Stimulated activated CD8-positive, alpha-beta memory T cell treated with anti-CD3 and anti-CD28 coated beads, Interleukin-12 subunit alpha, Interleukin-12 subunit beta, amount 100 ng/mL, for 1 hour (primary cell): ENCODE data around the gene ROBO1.

ENCODE experiments used
- DNase-seq: peaks from one replicate; pipeline ENCODE4 v3.0.0-alpha.2; 2020; ENCODE audit warnings: low read depth

Gene ROBO1

DNA sequence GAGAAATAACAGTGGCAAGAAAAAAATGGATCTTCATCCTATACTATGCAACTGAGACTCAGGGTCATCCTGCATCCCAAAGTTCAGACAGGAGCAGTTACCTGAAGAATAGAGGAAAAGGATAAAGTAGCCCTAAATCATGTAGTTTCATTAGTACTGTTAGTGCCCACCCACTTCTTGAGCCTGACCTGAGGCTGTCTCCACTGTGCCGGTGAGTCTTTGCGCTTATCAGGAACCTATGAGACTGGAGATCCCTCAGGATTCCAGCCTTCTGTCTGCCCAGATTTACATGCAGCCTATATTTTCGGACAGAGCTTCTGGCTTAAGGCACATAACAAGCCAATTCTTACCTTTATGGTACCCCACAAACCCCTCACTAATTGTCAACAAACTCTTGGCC is 791.6 kb downstream of the ROBO1 start:
- DNase-seq, result no peak

DNA sequence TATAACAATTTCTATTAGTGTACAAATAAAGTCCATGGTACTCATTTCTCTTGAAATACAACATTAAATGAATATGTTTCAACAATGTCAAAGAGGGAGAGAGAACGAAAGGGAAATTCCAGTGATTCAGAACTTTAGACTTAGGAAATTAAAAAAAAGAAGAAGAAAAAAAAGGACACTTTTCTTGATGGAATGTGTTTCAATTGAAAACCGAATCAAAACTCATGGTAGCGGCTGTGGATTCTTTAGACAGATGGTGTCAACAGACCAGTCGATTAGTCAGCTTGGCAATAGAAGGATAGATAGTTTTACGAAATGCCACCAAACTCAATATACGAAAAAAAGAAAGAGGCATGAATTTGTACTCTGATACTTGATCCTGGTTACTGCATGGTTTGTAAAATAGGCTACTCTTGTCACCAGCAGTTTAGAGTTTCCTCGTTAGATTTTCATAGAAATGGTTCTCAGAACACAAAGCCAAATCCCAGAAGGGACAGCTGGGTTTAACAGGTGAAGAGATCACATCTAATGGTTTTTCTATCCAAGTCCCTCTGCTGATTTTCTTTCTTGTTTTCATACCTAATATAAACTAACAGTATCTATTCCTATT is 793.5 kb downstream of the ROBO1 start:
- DNase-seq, result no peak

DNA sequence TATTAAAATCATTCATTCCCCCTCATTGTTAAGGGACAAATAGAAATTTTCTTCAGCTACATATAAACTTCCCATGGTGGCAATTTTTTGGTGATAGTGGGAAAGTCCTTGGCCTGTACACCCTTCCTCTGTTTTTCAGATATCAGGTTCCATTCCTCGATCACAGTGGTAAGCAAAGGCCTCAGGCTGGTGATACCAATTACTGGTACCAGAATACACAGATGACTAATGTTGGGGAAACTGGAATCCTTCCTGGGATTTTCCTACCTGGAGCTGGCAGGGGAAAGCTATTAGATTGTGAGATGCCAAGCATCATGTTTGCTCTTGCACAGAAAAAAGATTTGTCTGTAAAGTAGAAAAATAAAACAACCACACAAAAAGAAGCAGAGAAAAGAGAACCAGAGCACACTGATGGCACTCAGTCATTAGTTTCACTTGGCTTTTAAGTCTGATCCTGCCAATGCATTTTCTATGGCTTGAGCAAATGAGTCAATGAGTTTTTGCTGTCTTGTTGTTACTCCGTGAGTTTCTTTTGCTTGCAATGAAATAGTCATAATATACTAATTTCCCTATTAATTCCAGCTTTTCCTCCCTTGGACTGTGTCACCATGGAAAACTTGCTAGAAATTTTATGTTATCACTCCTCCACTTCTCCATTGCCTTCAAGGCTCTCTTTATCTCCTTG is 795.0 kb downstream of the ROBO1 start:
- no peak for DNase-seq

DNA sequence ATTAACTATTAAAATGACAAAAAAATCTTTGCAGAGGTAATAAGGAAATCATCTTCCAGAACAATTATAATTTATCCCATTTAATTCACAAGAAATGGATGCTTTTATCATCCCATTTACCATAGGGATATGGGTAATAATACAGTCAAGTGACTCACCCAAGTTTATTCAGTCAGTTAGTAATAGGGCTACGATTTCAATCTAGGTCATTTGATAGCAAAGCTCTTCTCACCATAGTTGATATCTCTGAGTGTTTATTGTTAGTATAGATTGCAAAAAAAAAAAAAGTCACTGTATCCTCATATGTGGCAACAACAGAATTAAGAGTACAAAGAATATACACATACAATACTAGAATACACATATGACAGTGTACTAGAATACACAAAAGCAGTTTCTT is 797.1 kb downstream of the ROBO1 start:
- DNase-seq, result no peak

DNA sequence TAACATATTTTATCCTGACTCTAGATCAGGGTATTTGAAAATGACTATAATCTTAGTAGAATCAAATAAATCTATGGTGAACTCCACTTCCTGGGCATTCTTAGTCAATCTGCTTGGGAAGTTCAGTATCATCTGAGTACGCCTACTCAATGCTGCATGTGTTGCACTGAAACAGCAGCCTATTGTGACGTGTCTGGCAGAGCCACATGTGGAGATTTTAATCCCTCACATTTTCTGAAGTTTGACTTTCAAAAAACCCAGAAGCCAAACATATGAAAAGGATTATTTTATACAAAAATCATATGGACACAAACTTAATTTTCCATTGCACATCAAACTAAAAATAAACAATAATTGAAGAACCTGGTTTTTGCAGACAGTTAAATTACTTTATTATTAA is 798.3 kb downstream of the ROBO1 start:
- no peak for DNase-seq

DNA sequence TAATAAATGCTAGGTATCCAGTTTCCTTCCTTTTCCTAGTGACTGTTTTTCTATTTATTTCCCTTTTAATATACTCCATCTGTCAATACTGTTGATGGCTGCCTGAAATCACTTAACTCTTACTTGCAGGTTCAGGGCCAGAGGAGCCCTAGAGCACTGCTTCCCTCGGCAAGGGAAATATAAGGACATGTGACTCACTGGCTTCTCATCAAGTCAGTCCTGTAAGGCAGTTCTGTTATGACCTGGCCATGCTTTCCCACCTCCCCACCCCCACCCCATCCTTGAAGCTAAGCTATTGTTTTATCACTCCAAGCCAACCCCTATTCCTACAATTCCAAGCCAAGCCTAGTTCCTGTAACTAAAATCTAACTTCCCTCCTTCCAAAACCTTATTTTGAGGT is 800.7 kb downstream of the ROBO1 start:
- no peak for DNase-seq

DNA sequence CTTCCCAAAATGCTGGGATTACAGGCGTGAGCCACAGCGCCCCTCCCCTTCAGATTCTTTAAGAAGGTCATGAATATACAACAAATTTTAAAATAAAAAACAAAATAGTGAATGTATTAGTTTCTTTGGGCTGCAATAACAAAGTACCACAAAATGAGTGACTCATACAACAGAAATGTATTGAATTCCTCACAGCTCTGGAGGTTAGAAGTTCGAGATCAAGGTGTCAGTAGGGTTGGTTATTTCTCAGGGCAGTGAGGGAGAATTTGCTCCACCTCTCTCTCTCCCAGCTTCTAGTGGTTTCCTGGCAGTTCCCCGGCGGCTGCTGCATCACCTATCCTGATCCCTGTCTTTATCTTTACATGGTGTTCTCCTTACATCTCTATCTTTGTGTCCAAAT is 804.0 kb downstream of the ROBO1 start:
- no peak for DNase-seq

DNA sequence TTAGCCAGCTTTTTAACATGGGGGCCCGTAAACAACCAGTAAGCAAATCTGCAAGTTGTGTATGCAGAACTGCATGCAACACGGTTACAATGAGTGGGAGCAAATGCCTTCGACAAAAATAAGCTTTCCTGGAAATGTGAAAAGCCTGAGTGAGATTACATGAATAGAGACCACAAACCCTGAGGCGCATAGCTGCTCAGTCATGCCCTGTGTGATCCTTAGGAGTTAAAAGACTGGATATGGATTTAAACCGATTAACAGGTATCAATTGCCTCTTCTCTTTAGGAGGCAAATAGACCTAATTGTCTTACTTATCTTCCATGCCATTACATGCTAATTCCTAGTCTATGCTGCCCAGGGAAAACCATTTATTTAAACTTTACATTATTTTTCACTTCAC is 810.3 kb downstream of the ROBO1 start:
- no peak for DNase-seq

DNA sequence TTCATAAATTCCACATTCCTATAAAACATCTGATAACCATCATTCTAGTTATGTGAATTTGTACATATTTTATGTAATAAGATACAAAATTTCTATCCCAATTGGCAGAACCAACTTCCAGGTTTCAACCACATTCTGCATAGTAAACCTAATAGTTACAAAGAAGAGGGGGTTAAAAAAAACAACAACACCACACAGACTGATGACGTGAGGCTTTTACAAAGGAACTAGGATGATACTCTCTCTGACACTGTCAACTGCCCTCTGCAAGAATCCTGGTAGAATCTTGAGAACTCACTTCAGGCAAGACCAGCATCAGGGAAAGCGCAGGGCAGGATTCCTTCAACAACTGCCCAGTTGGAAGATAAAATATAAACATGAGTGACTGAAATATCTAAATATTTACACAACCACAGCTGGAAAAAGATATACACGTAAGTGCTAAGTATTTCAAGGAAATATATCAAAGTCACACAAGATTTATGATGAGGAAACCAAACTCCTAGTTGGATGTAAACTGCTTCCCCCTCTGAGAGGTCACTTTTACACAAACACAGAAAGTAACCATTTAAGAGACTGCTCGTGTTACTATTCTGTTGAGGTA is 816.4 kb downstream of the ROBO1 start:
- no peak for DNase-seq

DNA sequence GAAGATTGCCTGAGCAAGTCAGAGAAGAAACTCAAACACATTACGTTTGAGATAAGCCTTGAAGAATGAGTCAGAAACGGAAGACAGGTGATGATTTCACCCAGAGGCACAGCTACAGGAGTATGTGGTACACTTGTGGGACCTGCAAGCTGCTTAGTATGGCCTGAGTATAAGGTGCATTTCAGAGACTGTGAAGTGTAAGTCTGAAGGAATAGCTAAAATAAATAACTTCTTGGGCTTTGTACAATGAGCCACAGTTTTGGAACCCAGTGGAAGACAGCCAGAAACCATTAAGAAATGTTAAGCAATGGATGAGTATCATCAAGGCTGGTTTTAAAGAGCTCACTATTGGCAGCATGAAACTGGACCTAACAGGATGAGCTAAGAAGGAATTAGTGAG is 826.2 kb downstream of the ROBO1 start:
- DNase-seq, result no peak

DNA sequence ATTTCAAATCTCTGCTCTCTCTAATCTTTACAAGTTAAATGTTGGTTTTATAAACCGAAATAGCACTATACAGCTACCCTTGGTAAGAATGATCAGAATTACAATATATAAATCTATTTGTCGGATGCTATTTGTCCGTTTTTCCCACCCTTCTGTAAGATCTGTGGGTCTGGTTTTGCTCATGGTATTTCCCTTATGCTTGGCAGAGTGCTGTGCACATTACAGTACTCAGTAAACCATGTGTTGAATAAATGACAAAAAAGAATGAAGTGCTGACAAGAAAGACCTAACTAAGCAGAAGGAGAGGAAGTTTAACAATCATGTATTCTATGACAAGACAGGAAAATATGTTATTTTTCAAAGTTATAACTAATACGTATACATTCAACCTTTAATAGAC is 827.2 kb downstream of the ROBO1 start:
- DNase-seq, result no peak

DNA sequence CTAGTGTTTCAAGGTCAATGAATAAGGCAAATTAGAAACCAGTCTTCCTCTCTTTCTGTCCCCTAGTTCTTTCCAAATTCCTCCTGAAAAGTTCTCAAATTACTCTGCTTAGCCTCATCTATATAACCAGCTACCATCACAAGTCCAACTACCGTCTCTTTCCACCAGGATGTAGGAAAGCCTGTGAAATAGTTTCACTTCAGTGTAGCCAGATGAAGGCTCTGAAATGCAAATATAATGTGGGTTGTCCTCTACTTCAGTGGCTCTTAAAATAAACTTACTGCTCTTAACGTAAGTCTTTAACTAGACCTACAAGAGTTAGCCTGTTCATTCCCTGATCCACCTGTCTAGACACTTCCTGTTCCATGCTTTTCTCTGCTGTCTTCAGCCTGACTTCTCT is 827.7 kb downstream of the ROBO1 start:
- DNase-seq, result no peak

DNA sequence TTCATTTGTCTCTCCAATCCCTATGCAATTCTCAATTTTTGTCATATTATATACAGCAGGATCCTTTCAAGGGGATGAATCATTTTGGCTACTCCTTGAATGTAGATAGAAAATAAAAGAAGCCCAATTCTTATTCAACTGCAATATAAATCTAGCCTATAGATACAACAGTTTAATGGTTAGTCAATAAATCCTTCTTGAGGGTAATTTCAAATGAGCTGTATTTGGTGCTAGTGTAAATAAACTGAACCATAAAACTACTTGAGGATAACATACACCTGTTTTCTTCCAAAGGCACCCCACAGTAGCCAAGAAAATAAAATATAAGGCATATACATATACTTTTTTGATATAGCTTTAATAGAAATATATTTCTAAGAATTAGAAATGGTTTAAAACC is 830.3 kb downstream of the ROBO1 start:
- no peak for DNase-seq

DNA sequence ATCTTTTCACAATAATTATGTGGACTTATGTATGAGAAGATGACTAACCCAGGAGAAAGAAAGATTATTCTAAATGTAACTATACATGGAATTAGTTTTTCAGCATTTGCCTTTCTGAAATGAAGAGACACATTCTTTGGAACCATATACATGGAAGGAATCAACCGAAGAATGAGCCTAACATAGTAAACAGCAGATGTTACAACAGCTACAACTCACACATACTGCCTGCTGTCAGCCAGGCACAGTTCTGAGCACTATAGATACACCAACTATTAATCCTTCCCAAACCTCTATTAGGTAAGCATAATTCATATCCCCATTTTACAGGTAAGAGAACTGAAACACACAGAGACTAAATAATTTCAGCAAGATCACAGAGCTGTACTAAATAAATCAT is 840.0 kb downstream of the ROBO1 start:
- no peak for DNase-seq

DNA sequence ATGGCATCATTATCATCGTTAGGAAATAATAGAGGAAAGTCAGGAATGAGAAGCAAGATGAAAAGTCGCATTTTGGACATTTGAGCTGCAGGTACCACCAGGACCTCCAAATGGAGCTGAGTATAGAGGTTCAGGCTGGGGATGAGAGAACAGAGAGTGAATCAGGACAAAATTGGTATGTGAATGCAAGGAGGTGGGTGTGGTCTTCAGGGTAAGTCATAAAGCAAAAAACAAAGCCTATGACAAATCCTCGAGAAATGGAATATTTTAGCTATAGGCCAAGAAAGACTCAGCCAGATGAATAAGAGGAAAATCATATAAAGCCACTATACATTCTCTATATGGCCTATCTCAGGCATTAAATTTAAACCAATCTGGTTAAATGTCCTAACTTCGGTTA is 841.3 kb downstream of the ROBO1 start:
- no peak for DNase-seq

DNA sequence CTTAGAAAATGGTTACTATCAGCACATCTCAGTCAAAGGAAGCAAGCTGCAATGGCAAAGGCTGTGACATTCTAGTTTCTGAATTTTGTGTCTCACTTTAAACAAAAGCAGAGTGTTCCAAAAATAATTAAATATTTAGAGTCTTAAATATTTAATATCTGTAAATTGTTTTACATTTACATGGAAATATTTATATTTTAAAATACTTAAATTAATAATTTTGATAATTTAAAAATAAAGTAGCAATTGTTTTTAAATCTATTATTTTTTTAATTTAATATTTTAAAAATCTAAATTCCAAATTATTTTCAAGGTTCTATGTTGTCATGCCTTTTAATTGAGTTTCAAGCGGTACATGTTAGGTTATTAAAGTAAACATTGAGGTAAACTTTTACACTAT is 843.1 kb downstream of the ROBO1 start:
- DNase-seq, result no peak

DNA sequence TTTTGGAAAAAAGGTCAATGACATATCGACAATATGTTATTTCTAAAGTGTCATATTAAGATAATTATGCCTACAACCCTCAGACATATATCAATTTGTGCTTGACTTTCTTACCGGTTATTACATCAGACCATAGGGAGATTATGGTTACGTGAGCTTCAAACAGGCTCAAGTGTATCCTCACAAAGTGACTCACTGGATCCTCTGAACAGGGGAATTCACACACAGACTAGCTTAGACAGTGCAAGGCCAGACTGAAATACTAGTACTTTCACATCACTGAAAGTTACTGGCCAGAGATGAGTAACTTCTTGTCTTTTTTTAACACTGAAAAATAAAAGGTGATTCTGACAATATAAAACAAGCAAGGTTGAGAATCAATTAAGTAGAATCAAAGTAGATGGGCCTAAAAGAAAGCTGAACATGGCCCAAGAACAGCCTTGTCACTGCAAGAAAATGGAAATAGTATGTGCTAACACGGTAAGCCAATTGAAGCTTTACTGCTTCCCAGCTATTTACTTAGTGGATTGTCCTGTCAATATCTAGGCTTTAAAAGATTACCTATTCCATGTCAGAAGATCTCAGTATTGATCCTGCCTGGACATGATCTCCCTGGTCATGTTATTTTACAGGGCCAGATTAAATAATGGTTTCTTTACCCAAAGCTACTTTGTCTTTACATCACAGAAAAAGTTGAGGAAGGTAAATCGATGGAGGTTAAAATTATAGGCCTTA is 848.6 kb downstream of the ROBO1 start:
- DNase-seq, result no peak

DNA sequence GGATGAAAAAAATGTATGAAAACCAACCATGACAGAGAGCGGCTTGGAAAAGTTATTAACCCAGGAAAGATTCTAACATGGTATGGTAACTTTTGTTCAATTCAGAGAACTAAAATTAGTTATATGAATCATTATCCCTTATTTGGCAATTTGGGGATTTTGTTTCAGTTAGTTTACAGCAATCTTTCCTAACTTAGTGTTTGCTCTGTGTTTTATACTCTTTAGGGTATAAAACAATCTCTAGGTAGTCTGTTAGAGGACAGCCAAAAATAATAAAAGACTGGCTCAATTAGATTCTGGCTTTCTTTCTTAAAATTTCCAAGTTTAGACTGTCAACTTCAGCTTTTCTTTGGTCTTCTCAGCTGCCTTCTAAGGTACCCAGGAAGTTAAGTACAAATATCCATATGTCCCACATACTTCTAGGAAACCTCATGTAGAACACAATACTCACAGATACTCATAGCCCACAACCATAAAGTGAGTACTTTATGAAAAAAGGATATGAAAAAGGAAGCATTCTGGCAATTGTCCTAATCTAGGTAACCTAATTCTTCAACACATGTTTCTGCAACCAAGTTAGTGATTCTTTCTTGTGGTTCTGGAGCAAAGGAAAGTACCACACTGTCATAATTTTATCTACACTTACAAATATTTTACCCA is 849.3 kb downstream of the ROBO1 start:
- DNase-seq, result no peak

DNA sequence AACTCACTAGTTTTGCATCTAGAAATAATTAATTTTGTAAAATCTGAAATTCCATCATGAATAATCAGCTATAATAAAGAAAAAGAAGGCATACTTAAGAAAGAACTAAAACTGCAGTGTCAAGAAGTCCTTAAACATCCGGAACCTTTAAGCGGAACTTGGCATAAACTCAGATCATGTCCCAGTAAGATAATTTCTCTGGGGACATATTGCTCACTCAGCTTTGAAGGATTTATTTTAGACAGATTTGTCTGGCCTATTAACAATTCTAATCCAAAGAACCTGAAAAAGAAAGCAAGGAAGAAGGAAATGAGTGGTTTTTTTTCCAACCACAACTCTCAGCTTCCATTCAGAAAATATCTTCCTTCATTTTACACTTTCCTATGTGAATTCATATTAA is 850.3 kb downstream of the ROBO1 start:
- DNase-seq, result no peak

DNA sequence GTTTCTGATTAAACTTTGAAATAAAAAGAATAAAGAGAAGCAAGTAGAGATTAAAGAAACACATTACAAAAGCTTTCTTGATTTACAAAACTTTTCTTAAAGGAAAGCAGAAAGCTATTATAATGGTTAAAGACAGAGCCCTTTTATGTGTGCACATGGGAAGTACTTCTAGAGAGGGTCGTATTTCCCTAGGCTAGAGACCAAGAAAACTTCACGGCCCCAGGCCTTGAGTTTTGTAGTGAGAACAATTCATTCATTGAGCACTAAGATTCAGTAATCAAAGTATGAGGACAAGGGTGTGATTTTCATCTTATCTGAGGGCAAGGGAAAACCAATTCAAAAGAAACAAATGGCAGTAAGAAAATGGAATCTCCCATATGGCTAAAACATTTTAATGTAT is 854.1 kb downstream of the ROBO1 start:
- no peak for DNase-seq

DNA sequence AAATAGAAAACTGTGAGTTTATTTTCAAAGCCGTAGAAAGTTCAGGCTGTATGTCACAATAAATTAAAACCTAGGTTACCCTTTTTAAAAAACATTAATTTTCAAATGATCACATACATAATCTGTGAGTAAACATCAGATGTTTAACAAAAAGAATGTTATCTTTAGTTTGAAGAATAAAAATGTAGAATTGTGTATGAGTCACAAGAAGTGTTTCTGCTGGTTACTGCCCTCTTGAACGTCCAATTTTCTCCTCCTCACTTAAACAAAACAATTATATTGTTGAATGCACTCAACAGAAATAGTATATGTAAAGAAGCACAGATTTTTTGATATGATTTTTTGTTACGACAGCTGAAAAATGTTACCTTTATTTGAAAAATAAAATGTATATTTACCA is 855.1 kb downstream of the ROBO1 start:
- no peak for DNase-seq

DNA sequence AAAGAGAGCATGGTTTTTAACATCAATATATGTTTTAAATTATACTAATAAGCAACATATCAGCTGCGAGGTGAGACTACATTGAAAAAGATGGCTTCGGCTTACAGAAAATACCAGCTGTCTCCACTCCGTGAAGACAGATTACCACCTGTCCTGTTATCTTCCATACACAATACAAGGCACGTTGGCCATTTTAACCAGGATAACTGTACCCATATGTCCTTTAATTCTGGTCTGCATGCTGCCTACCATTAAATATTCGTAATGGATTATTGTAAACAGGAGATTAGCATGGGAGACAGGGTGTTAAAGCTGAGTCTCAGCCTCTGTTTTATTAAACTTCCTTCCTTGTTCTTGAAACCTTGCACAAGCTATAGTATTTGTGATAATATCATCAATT is 855.5 kb downstream of the ROBO1 start:
- no peak for DNase-seq

DNA sequence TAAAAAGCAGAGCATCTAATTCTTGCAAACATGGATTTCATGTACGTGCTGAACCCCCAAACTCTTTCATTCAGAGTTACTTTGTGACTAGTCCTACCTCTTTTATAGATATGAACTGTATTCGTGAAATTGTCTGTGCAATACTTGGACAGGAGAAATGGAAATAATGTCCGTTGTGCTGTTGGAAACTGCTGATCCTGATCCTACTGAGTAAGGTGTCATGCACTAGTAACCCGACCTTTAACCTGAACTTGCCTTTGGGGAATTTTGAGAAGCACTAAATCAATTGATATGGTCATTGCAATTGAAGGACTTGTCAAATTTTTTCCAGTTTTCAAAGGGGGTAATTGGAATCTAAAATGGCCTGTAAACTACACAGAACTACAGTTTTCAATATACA is 856.4 kb downstream of the ROBO1 start:
- DNase-seq, result no peak
